GM10266 (cell line): ENCODE measurements around the gene FAM222A.

Experiments
- DNase-seq: peaks from one replicate; pipeline ENCODE4 v3.0.0; 2012; ENCODE audit errors: extremely low spot score
- TF ChIP-seq, protein P1 (sequence below): IDR thresholded peaks from 2 replicates; pipeline ENCODE4 v1.5.1; 2012; ENCODE audit warnings: mild to moderate bottlenecking, low read depth; ENCODE audit not compliant: control insufficient read depth, insufficient read depth; ENCODE audit errors: missing control alignments

The FAM222A gene

DNA sequence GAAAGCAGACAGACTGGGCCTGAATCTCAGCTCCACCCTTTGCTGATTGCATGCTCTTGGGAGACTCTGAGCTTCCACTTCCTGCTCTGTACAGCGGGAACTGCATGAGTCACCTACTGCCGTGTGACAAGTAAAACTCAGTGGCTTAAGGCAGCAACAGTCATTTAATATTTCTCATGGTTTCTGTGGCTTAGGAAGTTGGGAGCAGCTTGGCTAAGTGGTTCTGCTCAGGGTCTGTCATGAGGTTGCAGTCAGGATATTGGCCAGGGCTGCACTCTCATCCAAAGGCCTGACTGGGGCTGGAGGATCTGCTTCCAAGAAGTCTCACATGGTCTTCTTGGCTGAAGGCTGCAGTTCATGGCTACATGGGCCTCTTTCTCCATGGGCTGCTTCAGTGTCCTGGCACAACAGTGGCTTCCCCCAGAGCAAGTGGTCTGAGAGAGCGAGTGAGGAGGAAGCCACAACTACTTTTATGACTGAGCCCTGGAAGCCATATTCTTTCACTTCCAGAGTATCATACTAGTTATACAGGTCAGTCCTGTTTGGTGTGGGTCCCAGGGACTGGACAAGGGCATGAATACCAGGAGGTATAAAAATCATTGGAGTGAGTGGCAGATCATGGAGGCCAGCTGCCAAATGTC lies 49.7 kb downstream of the FAM222A start:
- TF ChIP-seq, protein P1, sequence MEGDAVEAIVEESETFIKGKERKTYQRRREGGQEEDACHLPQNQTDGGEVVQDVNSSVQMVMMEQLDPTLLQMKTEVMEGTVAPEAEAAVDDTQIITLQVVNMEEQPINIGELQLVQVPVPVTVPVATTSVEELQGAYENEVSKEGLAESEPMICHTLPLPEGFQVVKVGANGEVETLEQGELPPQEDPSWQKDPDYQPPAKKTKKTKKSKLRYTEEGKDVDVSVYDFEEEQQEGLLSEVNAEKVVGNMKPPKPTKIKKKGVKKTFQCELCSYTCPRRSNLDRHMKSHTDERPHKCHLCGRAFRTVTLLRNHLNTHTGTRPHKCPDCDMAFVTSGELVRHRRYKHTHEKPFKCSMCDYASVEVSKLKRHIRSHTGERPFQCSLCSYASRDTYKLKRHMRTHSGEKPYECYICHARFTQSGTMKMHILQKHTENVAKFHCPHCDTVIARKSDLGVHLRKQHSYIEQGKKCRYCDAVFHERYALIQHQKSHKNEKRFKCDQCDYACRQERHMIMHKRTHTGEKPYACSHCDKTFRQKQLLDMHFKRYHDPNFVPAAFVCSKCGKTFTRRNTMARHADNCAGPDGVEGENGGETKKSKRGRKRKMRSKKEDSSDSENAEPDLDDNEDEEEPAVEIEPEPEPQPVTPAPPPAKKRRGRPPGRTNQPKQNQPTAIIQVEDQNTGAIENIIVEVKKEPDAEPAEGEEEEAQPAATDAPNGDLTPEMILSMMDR: no peak
- no peak for DNase-seq

DNA sequence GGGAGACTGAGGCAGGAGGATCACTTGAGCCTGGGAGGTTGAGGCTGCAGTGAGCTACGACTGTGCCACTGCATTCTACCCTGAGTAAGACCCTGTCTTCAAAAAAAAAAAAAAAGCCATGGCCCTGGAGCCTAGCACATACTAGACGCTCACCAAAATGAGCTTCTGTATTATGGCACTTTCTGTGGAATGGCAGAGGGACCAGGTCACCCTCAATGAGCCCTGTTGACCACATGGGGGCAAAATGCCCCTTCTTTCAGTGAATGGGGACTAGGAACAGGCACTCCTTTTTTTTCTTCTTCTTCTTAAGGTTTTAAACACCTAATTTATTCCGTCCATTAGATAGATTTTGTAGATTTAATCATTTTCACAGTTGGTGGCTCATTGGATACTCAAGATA lies 50.5 kb downstream of the FAM222A start:
- no peak for DNase-seq
- TF ChIP-seq, protein P1: no peak

DNA sequence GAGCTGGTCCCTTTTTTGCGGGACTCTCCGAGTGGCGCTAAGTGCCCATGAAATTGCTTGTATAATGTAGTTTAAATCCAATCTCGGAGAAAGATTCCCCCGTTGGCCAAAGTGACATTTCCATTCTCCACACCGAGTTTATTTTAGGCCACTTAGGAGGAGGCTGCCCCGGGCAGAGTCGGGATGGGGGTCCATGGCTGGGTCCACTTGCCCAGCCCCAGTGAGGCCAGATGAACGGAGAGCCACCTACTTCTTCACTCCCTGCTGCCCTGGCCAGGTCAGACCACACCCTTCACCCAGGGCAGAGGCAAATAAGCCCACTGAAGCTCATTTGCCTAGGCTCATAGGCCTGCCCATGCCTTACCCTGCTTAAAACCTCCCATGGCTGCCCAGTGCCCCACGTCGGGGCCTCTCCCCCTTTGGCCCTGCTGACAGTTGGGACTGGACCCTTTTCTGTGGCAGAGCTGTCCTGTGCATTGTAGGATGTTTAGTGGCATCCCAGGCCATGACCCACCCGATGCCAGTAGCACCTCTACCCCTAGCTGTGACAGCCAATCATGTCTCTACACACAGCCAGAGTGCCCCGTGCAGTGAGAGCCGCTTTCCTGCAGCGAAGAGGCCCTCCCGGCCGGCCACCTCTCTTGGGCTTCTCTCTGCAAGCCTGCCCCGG lies 51.3 kb downstream of the FAM222A start:
- TF ChIP-seq, protein P1: no peak

DNA sequence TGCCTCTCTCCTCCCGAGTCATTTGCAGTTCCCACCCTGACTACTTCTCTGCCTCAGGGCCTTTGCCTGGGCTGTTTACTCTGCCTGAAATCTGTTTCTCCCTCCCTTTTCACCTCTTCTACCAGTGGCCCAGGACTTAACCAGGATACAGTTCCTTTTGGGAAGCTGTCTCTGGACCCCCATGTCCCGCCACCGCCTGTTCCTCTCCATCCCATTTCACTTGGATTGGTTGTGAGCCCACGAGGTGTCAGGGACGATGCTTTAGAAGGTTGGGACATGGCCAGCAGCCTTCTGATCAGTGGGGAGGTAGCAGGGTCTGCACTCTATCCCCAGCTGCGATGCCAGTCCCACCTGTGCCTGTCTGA lies 51.8 kb downstream of the FAM222A start:
- TF ChIP-seq, protein P1: no peak
- DNase-seq: no peak

More for the DNA sequence above, 51.3 kb downstream of the FAM222A start:
- DNase-seq: no peak

DNA sequence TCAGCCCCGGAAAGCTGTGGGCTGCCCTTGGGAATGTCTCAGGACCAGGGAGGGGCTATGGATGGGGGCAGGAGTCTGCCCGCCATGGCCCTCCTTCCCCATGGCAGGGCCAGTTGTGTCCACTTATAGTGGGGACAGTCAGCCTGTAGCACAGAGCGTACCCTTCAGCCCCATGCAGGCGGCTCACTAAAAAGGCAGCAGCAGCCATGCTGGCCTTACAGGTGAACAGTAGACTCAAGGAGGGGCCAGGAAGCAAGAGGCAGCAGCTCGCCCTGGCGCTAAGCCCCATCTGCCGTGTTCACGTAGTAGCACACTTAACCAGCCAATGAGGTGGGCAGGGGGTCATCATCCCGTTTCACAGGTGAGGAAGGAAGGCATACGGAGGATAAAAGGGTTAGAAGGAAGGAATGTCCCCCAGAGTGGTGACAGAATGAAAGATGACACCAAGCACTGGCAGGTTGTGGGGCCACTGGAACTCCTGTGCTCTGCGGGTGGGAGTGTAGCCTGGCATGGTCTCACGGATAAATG lies 52.7 kb downstream of the FAM222A start:
- DNase-seq: no peak
- TF ChIP-seq, protein P1: no peak

DNA sequence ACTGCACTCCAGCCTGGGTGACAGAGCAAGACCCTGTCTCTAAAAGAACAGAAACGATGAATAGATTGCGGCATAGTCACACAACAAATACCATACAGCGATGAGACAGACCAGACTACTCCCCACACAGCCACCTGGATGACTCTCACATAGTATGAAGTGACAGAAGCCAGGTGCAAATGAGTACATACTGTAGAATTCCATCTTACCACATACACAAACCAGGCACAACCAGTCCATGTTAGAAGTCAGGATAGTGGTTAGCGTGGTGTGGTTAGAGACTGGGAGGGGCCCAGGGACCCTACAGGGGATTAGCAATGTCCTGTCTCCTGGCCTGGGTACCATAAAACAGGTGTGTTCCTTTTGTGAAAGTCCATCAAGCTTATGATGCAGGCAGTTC lies 53.8 kb downstream of the FAM222A start:
- no peak for DNase-seq
- TF ChIP-seq, protein P1: no peak
